ENCODE measurements around the gene SEMA3F.

DNA sequence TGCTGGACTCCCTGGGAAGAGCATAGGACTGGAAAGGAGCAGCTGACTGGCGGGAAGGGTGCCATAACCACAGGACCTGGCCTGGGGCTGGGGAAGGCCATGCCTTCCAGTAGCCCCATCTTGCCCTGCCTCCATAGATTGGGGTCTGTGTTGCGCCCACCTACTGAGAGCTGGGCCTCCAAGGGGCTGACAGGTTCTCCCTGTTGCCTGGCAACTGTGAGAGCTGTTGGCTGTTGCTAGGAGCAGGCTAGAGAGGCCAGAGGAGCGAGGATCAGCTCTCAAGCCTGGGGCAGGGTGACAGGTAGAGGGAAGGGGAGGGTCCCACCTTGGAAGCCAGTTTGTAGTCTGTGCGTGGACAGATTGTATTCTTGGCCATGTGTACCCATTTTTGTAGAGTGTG, 78.1 kb downstream of the SEMA3F start:
- TF ChIP-seq, protein P1, sequence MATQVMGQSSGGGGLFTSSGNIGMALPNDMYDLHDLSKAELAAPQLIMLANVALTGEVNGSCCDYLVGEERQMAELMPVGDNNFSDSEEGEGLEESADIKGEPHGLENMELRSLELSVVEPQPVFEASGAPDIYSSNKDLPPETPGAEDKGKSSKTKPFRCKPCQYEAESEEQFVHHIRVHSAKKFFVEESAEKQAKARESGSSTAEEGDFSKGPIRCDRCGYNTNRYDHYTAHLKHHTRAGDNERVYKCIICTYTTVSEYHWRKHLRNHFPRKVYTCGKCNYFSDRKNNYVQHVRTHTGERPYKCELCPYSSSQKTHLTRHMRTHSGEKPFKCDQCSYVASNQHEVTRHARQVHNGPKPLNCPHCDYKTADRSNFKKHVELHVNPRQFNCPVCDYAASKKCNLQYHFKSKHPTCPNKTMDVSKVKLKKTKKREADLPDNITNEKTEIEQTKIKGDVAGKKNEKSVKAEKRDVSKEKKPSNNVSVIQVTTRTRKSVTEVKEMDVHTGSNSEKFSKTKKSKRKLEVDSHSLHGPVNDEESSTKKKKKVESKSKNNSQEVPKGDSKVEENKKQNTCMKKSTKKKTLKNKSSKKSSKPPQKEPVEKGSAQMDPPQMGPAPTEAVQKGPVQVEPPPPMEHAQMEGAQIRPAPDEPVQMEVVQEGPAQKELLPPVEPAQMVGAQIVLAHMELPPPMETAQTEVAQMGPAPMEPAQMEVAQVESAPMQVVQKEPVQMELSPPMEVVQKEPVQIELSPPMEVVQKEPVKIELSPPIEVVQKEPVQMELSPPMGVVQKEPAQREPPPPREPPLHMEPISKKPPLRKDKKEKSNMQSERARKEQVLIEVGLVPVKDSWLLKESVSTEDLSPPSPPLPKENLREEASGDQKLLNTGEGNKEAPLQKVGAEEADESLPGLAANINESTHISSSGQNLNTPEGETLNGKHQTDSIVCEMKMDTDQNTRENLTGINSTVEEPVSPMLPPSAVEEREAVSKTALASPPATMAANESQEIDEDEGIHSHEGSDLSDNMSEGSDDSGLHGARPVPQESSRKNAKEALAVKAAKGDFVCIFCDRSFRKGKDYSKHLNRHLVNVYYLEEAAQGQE (IDR thresholded peaks at IDR 0.05; ENCODE audit: insufficient read depth in 1 of 2, low read depth in 2 of 2, low read length in 1 of 2): no peak
- TF ChIP-seq, protein P2, sequence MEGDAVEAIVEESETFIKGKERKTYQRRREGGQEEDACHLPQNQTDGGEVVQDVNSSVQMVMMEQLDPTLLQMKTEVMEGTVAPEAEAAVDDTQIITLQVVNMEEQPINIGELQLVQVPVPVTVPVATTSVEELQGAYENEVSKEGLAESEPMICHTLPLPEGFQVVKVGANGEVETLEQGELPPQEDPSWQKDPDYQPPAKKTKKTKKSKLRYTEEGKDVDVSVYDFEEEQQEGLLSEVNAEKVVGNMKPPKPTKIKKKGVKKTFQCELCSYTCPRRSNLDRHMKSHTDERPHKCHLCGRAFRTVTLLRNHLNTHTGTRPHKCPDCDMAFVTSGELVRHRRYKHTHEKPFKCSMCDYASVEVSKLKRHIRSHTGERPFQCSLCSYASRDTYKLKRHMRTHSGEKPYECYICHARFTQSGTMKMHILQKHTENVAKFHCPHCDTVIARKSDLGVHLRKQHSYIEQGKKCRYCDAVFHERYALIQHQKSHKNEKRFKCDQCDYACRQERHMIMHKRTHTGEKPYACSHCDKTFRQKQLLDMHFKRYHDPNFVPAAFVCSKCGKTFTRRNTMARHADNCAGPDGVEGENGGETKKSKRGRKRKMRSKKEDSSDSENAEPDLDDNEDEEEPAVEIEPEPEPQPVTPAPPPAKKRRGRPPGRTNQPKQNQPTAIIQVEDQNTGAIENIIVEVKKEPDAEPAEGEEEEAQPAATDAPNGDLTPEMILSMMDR (IDR thresholded peaks at IDR 0.05): no peak
- no peak for TF ChIP-seq SIN3A (IDR thresholded peaks at IDR 0.05; ENCODE audit: borderline replicate concordance, insufficient read depth, low read depth, low read length)
- TF ChIP-seq POLR2AphosphoS5 (IDR thresholded peaks at IDR 0.05; ENCODE audit: low read depth, low read length): no peak
- TF ChIP-seq TCF7L2 (IDR thresholded peaks at IDR 0.05; ENCODE audit: low read depth, low read length): no peak
